CD4-positive, alpha-beta T cell treated with Interleukin-2 at 100 ng/mL for 4 hours (primary cell): Measurements from ENCODE around the gene U2AF2.

Experiments used
- DNase-seq: peaks from one replicate; pipeline ENCODE4 v3.0.0-alpha.2; 2020; ENCODE audit warnings: low spot score

Gene U2AF2

DNA sequence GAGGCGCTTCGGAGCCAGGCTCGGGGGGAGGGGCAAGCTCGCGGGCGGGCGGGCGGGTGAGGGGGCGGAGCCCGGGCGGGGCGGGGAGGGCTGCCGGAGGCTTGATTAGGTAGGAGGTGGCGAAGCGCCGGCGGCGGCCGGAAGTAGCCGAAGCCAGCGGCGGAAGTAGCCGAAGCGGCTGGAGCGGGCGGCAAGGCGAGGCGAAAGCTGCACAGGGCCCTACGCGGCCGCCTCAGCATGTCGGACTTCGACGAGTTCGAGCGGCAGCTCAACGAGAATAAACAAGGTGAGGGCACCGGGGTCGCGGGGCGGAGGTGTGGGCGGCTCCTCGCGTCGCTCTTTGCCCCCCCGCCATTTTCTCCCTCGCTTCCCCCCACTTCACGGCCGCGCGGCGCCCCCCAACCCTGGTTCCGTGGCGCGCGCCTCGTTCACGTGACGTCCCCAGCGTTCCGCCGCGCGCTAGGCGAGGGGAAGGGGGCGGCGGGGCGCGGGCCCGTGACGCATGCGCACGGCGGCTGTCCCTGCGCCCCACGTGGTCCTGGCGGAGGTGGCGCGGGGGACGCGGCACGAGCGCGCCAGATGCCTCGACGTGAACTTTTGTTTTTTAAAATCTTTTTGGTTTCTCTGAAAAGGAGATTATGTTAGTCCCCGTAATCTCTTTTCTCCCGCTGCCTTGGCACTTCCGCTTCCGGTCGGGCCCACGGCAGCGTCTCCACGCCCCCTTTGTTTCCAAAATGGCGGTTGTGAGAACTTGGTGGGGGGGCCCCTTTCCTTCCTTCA, at the start of gene U2AF2:
Gene U2AF2, plus strand, starts transcription at position 168 of the 780 bp plus-strand sequence. Its CDS starts 70 bp downstream, at position 238.
- peak; percentile 97 for DNase-seq

DNA sequence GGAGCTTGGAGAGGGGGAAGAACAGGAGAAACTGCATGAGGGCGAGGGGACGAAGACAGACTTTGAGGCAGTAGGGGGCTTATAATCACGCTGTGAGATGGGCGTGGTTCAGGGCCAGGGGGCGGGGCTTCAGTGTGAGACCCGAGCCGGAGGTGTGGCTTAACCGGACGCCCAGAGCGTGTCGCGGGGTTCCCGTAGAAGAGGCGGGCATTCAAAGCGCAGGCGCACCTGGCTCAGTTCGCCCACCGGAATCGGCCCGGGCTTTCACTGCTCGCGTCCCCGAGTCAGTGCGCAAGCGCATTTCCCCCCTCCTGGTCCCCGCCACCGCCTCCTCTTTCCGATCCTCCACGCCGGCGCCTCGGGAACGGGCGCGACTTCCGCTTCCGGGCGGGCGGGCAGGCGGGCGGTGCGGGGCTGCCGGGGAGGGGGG, 49.6 kb upstream of the U2AF2 start:
- DNase-seq = peak; percentile 97

DNA sequence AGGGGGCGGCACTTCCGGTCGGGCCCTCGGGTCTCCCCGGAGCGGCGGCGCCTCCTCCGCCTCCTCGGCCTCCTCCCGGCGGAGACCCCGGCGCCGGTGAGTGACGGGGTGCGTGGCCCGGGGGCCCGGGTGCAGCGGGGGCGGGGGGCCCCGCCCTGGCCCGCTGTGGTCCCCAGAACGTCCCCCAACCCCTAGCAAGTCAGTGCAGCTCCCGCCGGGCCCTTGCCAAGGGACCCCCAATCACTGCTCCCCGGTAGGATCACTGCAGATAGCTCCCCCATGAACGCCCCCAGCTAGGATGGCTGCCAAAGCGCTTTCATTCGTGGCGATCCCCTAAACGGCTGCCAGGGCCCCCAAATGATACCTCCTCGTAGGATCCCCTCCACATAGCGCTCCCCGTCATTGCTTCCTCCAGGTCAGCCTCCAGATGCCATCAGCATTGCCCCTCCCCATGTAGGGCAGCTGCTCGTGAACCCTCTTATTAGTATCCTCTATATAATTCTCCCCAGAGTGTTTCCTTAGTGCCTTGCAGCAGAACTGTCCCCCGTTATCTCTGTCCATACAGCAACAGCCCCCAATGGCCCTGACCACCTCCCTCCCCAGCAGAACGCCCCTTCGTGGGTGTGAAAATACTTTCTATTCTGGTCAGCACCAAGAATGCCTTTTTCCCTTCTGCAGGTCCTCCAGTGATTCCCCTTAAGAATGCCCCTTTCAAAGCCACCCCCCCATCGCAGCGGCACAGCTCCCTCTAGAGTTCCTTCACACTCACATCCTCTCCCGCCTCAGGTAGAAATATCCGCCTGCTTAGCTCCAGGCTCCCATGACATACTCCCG, 49.0 kb upstream of the U2AF2 start, which contains the start of gene ZNF865:
Gene ZNF865, plus strand, starts transcription at position 11 of the 834 bp plus-strand sequence. CDS start 7,972 bp downstream, outside the sequence.
- DNase-seq = peak; percentile 66

DNA sequence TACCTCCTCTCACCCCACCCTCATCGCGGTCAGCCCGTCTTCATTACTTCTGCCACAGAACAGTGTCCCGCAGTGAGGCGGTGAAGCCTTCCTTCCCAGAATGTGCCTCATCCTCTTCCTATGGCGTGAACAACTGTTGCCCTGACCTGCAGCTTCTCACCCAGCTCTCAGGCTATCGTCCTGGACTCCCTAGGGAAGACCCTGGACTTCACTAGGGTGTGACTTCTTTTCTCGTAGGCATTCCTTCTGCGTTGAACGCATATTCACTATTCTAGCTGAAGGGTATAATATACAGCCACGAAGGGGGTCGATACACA, 48.4 kb upstream of the U2AF2 start:
- no peak for DNase-seq

DNA sequence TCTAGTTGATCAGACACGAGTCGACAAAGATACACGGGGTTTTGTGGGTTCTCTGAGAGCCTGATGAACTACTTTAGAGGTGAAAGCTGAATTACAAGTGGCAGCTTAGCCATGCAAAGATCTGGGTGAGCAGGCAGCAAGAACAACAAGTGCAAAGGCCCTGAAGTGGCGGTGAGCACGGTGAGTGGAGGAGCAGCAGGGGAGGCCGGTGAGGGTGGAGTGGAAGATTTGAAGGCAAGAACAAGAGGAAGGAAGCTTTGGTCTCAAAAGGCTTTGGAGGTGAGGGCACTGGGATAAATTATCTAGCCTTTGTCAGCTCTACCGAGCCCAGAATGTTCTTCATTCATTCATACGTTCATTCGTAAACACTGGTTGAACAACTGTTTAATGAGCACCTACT, 48.0 kb upstream of the U2AF2 start:
- DNase-seq = no peak

DNA sequence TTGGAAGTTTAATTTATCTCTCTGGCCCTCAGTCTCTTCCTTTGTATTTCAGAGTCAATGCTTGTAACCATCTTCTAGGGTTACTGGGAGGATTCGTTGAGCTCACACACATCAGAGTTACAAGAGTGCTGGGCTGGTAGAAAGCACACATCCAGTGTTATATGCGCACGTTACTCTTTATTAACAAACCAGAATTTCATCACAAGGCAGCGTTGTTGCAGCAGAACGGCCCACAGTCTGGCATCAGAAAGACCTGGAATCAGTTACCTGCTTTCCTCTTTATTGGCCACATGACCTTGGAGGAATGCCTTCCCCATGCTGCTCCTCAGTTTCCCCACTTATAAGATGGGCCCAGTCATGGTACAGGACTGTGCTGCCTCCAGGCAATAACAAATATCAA, 45.5 kb upstream of the U2AF2 start:
- DNase-seq = no peak

DNA sequence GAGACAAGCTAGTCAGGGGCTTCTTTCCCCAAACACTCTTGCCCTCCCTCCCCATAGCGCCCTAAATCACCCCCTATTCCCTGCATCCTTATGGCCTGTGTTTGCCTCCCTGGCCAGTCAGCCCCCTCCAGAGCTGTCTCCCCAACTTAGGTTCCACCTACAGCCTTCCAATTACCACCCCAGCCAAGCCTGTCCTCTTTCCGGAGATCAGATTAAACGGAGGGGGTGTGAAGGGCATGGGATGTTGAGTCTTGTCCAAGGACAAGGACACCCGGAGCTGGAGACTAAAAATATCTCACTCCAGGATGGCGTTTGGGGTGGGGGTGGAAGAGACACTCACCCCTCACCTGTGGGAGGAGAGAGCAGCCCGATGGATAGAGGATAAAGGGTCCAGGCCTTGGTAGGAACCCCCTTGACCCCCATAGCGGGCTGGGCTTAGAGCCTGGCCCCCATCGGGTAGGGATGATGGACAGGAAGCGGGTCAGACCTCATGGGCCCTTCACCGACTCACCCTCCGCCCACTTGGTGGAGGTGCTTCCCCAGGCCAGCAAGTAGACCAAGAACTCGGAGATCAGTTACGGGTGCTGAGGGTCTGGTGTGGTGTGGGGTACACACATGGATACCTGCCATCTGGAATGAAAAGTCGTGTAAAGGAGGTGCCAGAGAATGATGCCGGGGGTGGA, 43.4 kb upstream of the U2AF2 start:
- DNase-seq = no peak

DNA sequence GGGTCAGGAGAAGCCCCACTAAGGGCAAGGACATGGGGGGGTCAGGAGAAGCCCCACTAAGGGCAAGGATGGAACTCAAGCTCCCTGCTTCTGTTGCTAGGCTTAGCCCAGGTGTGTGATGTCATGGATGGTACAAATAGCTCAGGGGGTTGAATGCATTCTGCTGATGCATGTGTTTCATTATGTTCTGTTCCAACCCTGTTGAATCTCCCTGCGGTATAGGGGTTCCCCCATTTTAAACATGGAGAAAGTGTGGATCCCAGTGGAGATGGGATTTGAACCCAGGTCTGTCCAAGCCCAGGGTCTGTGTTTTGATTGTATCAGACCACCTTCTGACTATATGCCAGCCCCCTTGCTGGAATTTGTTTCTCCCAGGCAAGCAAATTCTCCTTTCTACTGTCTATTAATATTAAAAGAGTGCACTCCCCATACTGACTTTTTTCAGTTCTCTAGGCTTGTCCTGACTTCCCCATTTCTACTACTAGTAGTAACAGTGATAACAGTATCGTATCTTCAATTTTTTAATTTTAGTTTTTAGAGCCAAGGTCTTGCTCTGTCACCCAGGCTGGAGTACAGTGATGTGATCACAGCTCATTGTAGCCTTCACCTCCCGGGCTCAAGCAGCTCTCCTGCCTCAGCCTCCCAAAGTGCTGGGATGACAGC, 42.7 kb upstream of the U2AF2 start:
- no peak for DNase-seq

DNA sequence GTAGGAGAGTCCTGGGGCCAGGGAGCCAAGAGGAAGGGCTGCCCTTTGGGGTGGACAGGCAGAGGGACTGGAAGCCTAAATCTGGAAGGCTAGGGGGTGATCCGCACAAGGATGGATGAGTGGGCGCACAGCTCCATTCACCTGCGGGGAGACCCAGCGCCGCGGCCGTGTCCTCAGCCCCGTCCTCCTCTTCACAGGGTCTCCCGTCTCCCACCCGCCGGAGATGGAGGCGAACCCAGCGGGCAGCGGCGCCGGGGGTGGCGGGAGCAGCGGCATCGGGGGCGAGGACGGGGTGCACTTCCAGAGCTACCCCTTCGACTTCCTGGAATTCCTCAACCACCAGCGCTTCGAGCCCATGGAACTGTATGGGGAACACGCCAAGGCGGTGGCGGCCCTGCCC, 41.4 kb upstream of the U2AF2 start:
- DNase-seq = no peak

DNA sequence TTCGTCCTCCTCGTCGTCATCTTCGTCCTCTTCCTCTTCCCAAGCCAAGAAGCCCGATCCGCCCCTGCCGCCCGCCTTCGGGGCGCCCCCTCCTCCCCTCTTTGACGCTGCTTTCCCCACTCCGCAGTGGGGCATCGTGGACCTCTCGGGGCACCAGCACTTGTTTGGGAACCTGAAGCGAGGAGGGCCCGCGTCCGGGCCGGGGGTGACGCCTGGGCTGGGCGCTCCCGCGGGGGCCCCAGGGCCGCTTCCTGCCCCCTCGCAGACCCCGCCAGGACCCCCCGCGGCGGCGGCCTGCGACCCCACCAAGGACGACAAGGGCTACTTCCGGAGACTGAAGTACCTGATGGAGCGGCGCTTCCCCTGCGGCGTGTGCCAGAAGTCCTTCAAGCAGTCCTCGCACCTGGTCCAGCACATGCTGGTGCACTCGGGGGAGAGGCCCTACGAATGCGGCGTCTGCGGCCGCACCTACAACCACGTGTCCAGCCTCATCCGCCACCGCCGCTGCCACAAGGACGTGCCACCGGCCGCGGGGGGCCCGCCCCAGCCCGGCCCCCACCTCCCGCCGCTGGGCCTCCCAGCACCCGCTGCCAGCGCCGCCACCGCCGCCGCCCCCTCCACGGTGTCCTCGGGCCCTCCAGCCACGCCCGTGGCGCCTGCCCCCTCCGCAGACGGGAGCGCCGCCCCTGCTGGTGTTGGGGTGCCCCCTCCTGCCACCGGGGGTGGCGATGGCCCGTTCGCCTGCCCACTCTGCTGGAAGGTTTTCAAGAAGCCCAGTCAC, 40.7 kb upstream of the U2AF2 start:
- no peak for DNase-seq

DNA sequence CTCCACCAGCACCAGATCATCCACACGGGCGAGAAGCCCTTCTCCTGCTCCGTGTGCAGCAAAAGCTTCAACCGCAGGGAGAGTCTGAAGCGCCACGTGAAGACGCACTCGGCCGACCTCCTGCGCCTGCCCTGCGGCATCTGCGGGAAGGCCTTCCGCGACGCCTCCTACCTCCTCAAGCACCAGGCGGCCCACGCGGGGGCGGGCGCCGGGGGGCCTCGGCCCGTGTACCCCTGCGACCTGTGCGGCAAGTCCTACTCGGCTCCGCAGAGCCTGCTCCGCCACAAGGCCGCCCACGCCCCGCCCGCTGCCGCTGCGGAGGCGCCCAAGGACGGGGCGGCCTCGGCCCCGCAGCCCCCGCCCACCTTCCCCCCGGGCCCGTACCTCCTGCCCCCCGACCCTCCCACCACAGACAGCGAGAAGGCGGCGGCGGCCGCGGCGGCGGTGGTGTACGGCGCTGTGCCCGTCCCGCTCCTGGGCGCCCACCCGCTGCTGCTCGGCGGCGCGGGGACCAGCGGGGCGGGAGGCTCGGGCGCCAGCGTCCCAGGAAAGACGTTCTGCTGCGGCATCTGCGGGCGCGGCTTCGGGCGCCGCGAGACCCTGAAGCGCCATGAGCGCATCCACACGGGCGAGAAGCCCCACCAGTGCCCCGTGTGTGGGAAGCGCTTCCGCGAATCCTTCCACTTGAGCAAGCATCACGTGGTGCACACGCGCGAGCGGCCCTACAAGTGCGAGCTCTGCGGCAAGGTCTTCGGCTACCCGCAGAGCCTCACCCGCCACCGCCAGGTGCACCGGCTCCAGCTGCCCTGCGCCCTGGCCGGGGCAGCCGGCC, 39.9 kb upstream of the U2AF2 start:
- no peak for DNase-seq

DNA sequence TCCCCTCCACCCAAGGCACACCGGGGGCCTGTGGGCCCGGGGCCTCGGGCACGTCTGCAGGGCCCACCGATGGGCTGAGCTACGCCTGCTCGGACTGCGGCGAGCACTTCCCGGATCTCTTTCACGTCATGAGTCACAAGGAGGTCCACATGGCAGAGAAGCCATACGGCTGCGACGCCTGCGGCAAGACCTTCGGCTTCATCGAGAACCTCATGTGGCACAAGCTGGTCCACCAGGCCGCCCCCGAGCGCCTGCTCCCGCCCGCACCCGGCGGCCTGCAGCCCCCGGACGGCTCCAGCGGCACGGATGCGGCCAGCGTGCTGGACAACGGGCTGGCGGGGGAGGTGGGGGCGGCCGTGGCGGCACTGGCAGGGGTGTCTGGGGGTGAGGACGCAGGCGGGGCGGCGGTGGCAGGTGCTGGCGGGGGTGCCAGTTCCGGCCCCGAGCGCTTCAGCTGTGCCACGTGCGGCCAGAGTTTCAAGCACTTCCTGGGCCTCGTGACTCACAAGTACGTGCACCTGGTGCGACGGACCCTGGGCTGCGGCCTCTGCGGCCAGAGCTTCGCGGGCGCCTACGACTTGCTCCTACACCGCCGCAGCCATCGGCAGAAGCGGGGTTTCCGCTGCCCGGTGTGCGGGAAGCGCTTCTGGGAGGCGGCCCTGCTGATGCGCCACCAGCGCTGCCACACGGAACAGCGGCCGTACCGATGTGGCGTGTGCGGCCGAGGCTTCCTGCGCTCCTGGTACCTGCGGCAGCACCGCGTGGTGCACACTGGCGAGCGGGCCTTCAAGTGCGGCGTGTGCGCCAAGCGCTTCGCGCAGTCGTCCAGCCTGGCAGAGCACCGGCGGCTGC, 39.1 kb upstream of the U2AF2 start:
- DNase-seq = no peak

DNA sequence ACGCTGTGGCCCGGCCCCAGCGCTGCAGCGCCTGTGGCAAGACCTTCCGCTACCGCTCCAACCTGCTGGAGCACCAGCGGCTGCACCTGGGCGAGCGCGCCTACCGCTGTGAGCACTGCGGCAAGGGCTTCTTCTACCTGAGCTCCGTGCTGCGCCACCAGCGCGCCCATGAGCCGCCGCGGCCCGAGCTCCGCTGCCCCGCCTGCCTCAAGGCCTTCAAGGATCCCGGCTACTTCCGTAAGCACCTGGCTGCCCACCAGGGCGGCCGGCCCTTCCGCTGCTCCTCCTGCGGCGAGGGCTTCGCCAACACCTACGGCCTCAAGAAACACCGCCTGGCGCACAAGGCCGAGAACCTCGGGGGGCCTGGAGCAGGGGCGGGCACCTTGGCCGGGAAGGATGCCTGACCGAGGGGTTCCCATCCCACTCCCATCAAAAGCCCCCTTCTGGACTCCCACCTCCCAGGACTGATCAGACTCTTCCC, 38.4 kb upstream of the U2AF2 start:
- DNase-seq = no peak

DNA sequence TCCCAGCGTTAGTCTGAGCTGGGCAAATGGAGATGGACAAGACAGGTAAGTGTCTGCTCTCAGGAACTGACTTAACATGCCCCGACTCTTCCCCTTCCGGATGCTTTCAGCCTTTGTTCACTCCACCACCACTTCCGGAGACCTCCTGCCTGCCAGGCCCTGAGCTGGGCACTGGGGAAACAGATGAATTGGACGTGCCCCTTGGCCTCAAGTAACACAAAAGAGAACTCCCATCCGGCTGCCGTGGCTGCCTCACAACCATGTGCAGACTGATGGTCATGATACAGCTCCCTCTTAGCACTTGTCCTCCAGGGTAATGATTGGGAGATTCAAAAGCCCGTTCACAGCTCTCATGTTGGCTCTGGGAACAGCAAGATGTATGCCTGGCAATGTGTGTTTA, 37.4 kb upstream of the U2AF2 start:
- no peak for DNase-seq

DNA sequence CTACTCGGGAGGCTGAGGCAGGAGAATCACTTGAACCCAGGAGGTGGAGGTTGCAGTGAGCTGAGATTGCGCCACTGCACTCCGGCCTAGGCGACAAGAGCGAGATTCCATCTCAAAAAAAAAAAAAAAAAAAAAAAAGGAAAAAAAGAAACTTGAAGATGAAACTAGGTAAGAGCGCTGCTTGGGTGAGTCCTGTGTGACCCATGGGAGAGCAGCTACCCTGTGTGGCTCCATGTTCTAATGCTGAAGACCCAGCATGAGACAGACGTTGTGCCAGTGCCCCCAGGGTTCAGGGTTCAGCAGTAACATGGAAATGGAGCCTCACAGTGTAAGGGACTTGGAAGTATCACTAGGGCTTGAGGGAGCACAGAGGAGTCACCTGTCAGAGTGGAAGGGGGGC, 36.4 kb upstream of the U2AF2 start:
- no peak for DNase-seq

DNA sequence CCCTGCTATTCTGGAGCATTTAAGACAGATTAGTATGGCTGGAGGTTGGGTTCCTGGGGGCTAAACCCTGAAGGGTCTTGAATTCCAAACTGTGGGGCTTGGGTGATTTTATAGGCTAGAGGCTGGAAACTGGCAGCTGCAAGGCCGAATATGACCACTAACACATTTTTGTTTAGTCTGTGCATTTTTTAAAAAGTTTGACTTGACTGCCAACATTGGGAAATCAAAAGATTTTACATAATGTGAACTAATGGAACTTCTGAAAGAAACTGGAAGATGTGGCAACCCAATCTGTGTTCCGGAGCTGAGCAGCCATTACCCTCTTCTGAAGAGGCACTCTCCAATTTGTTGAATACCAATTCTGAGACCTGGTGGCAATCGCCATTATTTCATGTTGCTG, 35.5 kb upstream of the U2AF2 start:
- DNase-seq = no peak

DNA sequence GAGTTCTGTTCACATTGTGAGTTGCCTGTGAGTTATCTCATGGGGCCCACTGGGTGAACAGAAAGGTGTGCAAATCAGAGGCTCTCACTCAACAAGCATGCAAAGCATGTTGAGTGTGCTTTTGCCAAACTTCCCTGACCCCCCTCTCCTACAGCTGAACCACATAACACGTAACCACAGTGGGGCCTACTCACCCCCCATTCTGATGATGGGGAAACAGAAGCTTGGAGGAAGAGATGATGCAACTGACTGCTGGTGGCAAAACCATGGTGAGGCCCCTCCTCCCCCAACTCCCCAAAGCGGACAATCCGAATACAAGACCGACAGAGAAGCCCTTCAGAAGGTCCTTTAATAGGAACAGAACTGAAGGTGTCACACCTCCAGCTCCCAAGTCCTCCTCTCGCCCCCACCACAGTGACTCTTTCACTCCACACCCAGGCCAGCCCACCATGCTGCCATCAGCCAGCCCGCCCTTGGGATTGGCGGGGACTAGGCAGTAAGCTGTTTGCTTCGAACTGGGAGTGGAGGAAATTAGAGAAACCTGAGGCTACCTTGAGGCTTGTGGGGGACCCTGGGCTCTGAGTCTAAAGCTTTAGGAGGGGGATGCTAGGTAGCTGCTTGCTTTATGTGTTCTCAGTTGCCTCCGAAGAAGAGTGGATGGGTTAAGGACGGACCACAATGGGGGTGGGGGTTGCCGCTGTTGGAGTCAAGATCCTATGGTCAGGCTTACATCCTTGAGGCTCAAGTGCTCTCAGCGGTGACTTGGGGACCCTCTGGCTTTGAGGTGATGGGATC, 34.2 kb upstream of the U2AF2 start:
- DNase-seq = peak; percentile 24

DNA sequence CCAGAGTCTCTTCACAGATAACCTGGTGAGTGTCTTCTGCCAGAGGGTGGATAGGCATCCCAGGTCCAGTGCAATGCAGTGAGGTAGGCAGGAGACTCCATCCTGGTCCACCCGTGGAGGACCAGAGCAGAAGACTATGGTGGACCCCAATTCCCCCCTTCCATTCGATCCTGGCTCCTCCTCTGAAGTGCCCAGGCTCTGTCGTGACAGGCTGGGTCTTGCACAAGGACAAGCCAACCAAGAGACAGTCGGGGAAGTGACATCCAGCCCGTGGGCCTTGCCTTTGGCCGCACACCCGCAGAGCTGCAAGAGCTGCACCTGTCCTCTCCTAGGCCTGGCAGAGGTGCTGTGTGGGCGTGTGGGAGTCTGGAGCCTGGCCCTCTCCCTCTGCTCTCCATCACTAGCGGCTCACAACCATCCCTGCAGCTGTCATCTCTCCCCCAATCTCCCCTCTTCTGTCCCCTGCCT, 33.6 kb upstream of the U2AF2 start:
- DNase-seq = no peak
